ENCODE data around the gene WBP1.

GRCh38 chr2:74501335-74502071 is 43.3 kb downstream of the WBP1 start:
- TF ChIP-seq CTCF (IDR thresholded peaks at IDR 0.05) (no peak), POLR2AphosphoS5 (IDR thresholded peaks at IDR 0.05) (no peak), POLR2A (IDR thresholded peaks at IDR 0.05) (no peak)
